Measurements from ENCODE around the gene TNP2. TPM values are rescaled to one million over a fixed set of nuclear protein-coding genes. Genes with fewer than 3 reads are reported as not detected.

TNP2 gene
- total and polyA plus RNA-seq, 2 experiments from 2014 or later = not detected

- 0 out of 2 replicates have a peak overlapping the region, but pooled peaks have one; percentile 23 for H3K27ac Mint-ChIP-seq
- ATAC-seq = no peak; the same call in 2 of the 3 replicates
- H2AFZ ChIP-seq = peak overlapping the region; percentile 96
Measured at GRCh38 chr16:11296706-11297491, 27.8 kb upstream of the TNP2 start.

More at GRCh38 chr16:11296706-11297491, 27.8 kb upstream of the TNP2 start:
- H3K9me2 ChIP-seq (ENCODE audit: insufficient read depth) = no peaks in the 10 kb centered on the region
- Mint-ChIP-seq H3K27me3 (ENCODE audit: insufficient read depth, low read depth, poor library complexity) (no peaks in the 10 kb centered on the region), H3K4me1 (peaks cover 14% of the 10 kb centered on the region), H3K9me3 (no peaks in the 10 kb centered on the region), H3K36me3 (ENCODE audit: low read depth) (no peaks in the 10 kb centered on the region), H3K4me3 (no peak overlapping the region; the same call in 2 of the 3 replicates)
- H3K36me3 ChIP-seq (ENCODE audit: insufficient read depth) = no peaks in the 10 kb centered on the region
- peaks cover 17% of the 10 kb centered on the region for H3K4me1 ChIP-seq (ENCODE audit: insufficient read depth)
- no peak overlapping the region for H3K4me3 ChIP-seq
- H3K4me2 ChIP-seq = peak overlapping the region; percentile 48
- no peak overlapping the region for H3K27ac ChIP-seq (ENCODE audit: low read depth)
- no peak for TF ChIP-seq NANOG (IDR thresholded peaks at IDR 0.05; ENCODE audit: borderline replicate concordance)
- no peak for TF ChIP-seq POLR2AphosphoS5 (IDR thresholded peaks at IDR 0.05; ENCODE audit: low read depth)
- no peak for TF ChIP-seq ZNF114 (CRISPR knock-in tag; IDR thresholded peaks at IDR 0.05)
- TF ChIP-seq CREB1 (CRISPR knock-in tag; IDR thresholded peaks at IDR 0.05; ENCODE audit: low read depth) = no peak
- TF ChIP-seq REST (IDR thresholded peaks at IDR 0.05; ENCODE audit: unreplicated experiment) = no peak
- no peak for TF ChIP-seq ZNF331 (CRISPR knock-in tag; IDR thresholded peaks at IDR 0.05; ENCODE audit: low read depth)
- TF ChIP-seq, protein P1, sequence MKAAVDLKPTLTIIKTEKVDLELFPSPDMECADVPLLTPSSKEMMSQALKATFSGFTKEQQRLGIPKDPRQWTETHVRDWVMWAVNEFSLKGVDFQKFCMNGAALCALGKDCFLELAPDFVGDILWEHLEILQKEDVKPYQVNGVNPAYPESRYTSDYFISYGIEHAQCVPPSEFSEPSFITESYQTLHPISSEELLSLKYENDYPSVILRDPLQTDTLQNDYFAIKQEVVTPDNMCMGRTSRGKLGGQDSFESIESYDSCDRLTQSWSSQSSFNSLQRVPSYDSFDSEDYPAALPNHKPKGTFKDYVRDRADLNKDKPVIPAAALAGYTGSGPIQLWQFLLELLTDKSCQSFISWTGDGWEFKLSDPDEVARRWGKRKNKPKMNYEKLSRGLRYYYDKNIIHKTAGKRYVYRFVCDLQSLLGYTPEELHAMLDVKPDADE (IDR thresholded peaks at IDR 0.05) = no peak
- TF ChIP-seq EZH2phosphoT487 (IDR thresholded peaks at IDR 0.05; ENCODE audit: unreplicated experiment) = no peak
- TF ChIP-seq STAT1 (IDR thresholded peaks at IDR 0.05; ENCODE audit: unreplicated experiment) = no peak
- TF ChIP-seq, protein P2, sequence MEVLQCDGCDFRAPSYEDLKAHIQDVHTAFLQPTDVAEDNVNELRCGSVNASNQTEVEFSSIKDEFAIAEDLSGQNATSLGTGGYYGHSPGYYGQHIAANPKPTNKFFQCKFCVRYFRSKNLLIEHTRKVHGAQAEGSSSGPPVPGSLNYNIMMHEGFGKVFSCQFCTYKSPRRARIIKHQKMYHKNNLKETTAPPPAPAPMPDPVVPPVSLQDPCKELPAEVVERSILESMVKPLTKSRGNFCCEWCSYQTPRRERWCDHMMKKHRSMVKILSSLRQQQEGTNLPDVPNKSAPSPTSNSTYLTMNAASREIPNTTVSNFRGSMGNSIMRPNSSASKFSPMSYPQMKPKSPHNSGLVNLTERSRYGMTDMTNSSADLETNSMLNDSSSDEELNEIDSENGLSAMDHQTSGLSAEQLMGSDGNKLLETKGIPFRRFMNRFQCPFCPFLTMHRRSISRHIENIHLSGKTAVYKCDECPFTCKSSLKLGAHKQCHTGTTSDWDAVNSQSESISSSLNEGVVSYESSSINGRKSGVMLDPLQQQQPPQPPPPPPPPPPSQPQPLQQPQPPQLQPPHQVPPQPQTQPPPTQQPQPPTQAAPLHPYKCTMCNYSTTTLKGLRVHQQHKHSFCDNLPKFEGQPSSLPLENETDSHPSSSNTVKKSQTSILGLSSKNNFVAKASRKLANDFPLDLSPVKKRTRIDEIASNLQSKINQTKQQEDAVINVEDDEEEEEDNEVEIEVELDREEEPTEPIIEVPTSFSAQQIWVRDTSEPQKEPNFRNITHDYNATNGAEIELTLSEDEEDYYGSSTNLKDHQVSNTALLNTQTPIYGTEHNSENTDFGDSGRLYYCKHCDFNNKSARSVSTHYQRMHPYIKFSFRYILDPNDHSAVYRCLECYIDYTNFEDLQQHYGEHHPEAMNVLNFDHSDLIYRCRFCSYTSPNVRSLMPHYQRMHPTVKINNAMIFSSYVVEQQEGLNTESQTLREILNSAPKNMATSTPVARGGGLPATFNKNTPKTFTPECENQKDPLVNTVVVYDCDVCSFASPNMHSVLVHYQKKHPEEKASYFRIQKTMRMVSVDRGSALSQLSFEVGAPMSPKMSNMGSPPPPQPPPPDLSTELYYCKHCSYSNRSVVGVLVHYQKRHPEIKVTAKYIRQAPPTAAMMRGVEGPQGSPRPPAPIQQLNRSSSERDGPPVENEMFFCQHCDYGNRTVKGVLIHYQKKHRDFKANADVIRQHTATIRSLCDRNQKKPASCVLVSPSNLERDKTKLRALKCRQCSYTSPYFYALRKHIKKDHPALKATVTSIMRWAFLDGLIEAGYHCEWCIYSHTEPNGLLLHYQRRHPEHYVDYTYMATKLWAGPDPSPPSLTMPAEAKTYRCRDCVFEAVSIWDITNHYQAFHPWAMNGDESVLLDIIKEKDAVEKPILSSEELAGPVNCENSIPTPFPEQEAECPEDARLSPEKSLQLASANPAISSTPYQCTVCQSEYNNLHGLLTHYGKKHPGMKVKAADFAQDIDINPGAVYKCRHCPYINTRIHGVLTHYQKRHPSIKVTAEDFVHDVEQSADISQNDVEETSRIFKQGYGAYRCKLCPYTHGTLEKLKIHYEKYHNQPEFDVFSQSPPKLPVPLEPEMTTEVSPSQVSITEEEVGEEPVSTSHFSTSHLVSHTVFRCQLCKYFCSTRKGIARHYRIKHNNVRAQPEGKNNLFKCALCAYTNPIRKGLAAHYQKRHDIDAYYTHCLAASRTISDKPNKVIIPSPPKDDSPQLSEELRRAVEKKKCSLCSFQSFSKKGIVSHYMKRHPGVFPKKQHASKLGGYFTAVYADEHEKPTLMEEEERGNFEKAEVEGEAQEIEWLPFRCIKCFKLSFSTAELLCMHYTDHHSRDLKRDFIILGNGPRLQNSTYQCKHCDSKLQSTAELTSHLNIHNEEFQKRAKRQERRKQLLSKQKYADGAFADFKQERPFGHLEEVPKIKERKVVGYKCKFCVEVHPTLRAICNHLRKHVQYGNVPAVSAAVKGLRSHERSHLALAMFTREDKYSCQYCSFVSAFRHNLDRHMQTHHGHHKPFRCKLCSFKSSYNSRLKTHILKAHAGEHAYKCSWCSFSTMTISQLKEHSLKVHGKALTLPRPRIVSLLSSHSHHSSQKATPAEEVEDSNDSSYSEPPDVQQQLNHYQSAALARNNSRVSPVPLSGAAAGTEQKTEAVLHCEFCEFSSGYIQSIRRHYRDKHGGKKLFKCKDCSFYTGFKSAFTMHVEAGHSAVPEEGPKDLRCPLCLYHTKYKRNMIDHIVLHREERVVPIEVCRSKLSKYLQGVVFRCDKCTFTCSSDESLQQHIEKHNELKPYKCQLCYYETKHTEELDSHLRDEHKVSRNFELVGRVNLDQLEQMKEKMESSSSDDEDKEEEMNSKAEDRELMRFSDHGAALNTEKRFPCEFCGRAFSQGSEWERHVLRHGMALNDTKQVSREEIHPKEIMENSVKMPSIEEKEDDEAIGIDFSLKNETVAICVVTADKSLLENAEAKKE (CRISPR knock-in tag; IDR thresholded peaks at IDR 0.05) = no peak
- no peaks in the 10 kb centered on the region for H3K27me3 ChIP-seq (ENCODE audit: insufficient read depth)
- no peaks in the 10 kb centered on the region for H4K20me1 ChIP-seq (replicated peaks; ENCODE audit: insufficient read depth)
- peaks cover 7% of the 10 kb centered on the region; the same call in 1 of the 2 replicates for H3F3A ChIP-seq (replicated peaks; ENCODE audit: low read depth)
- no peak for DNase-seq (ENCODE audit: low spot score)
- no peaks in the 10 kb centered on the region for H3K79me2 ChIP-seq (replicated peaks; ENCODE audit: insufficient read depth)
